Hematopoietic multipotent progenitor cell treated with erythropoietin and hydrocortisone succinate and interleukin-3 and kit ligand, for 15 days (in vitro differentiated cells): ENCODE data around the gene PRR32.
"Not testable (repeated sequence)": the region's sequence is repeated elsewhere in the genome, so short reads cannot be mapped to it uniquely, and the experiment has no call there.

Experiments
- DNase-seq: peaks from one replicate; pipeline ENCODE4 v3.0.0-alpha.2; 2015; ENCODE audit warnings: low spot score

The PRR32 gene, protein sequence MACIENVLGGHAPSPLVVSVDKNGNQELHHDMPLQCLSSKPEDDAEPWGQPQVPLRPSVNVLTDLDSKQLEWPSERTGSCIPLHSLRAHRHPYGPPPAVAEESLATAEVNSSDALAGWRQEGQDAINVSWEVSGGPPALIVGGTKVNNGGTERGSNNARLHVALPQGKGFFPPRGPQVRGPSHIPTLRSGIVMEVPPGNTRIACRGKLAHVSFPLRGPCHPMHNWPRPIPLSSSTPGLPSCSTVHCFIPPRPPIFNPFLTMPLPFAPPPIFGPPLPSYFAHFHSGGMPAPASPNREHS

GRCh38 chrX:126819429-126819828, at the start of gene PRR32:
PRR32 (plus strand) TSS chrX:126819729; CDS start chrX:126819844, 115 bp downstream.
- DNase-seq, result no peak

DNA sequence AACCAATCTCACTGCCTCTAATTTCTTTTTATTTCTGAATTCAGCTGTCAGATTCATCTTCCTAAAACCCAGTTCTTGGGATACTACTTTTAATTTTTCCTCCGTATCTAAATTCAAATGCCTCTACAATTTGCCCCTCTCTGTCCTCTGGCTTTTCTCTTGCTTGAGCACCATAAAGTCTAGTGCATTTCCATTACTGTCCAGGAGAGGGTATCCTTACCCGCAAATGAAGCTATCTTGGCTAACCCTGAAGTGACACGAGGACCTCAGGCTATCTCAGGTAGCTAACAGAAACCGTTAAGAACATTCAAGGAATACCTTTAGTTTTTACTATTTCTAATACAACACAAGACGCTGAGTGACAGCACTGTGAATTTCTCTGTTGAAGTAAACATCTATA, 49.4 kb upstream of the PRR32 start:
- no peak for DNase-seq

GRCh38 chrX:126785539-126785938, 34.0 kb upstream of the PRR32 start:
- no peak for DNase-seq

GRCh38 chrX:126799059-126799458, 20.5 kb upstream of the PRR32 start:
- no peak for DNase-seq

DNA sequence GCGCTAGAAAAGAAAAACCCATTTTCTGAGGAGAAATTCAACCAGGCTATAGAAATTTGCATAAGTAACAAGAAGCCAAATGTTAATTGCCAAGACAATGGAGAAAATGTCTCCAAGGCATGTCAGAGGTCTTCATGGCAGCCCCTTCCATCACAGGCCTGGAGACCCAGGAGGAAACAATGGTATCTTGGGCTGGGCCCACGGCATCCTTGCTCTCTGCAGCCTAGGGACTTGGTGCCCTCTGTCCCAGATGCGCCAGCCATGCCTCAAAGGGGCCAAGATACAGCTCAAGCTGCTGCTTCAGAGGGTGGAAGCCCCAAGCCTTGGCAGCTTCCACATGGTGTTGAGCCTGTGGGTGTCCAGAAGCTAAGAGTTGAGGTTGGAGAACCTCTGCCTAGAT, 12.7 kb upstream of the PRR32 start:
- DNase-seq, result not testable (repeated sequence)

GRCh38 chrX:126815806-126816205, 3.7 kb upstream of the PRR32 start:
- no peak for DNase-seq

- no peak for DNase-seq
Observed at GRCh38 chrX:126820700-126821420, 1.3 kb downstream of the PRR32 start.

- no peak for DNase-seq
Observed at GRCh38 chrX:126824338-126825007, 4.9 kb downstream of the PRR32 start.

- no peak for DNase-seq
Observed at GRCh38 chrX:126825566-126826193, 6.2 kb downstream of the PRR32 start.

DNA sequence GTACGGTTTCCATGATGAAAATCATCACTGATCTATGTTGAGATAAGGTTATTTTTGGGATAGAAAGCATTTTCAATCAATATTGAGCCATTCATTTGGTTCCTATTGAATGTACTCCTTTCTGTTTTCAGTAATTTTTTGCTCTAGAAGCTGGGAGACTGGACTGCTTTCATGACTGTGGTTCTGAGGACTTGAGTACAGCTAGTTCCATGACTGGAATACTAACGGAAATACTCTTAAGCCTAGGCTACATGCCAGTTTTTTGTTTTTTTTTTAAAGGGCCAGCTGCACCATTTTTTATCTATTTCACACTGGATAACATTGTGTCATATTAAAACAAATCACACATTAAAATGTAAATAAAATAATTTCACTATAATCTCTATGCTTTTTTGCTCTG, 16.7 kb downstream of the PRR32 start:
- DNase-seq, result no peak

DNA sequence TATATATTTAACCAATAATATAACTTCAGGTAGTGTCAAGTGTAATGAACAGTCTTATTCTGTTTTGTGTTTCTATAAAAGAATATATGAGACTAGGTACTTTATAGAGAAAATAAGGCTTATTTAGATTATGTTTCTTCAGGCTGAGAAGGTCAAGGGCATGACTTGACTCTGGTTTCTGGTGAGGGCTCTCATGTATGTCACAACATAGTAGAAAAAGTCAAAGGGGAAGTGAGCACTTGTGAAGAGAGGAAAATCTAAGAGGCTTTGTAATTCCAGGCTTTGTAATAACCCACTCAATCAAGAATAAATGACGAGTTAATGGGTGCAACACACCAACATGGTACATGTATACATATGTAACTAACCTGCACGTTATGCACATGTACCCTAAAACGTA, 27.6 kb downstream of the PRR32 start:
- DNase-seq, result no peak

GRCh38 chrX:126855839-126856524, 36.5 kb downstream of the PRR32 start:
- no peak for DNase-seq
